Hepatocyte (in vitro differentiated cells): ENCODE measurements around the gene HMCN1. TPM values are rescaled to one million over a fixed set of nuclear protein-coding genes. Genes with fewer than 3 reads are reported as not detected.

Source experiments
- DNase-seq: peaks from one replicate; pipeline ENCODE4 v3.0.0-alpha.2; 2016; ENCODE audit warnings: low spot score
- H2AFZ ChIP-seq: fragments of 200-600 bp; sonication (generic); 2 replicates; pipeline ENCODE4 v1.6.0; 2016; ENCODE audit warnings: antibody characterized with exemption, mild to moderate bottlenecking
- H3K27ac ChIP-seq: fragments of 200-600 bp; sonication (generic); 2 replicates; pipeline ENCODE4 v1.5.1; 2016; ENCODE audit warnings: mild to moderate bottlenecking
- H3K27me3 ChIP-seq: fragments of 200-600 bp; sonication (generic); 2 replicates; pipeline ENCODE4 v1.6.1; 2016
- H3K36me3 ChIP-seq: fragments of 200-600 bp; sonication (generic); replicated peaks from 2 replicates; pipeline ENCODE4 v1.5.1; 2016; ENCODE audit warnings: low read depth; ENCODE audit not compliant: insufficient read depth
- H3K4me1 ChIP-seq: fragments of 200-600 bp; sonication (generic); 2 replicates; pipeline ENCODE4 v1.5.1; 2016; ENCODE audit warnings: mild to moderate bottlenecking, moderate library complexity; ENCODE audit not compliant: insufficient read depth
- H3K4me2 ChIP-seq: fragments of 200-600 bp; sonication (generic); 2 replicates; pipeline ENCODE4 v1.6.0; 2016
- H3K4me3 ChIP-seq: fragments of 200-600 bp; sonication (generic); 2 replicates; pipeline ENCODE4 v1.5.1; 2016; ENCODE audit warnings: mild to moderate bottlenecking
- H3K79me2 ChIP-seq: fragments of 200-600 bp; sonication (generic); 2 replicates; pipeline ENCODE4 v1.6.0; 2017; ENCODE audit warnings: mild to moderate bottlenecking
- H3K9me2 ChIP-seq: fragments of 200-600 bp; sonication (generic); replicated peaks from 2 replicates; pipeline ENCODE4 v1.6.0; 2017; ENCODE audit warnings: mild to moderate bottlenecking; ENCODE audit not compliant: insufficient read depth
- H3K9me3 ChIP-seq: fragments of 200-600 bp; sonication (generic); 2 replicates; pipeline ENCODE4 v1.5.1; 2016; ENCODE audit warnings: low read depth, mild to moderate bottlenecking
- H4K20me1 ChIP-seq: fragments of 200-600 bp; sonication (generic); 2 replicates; pipeline ENCODE4 v1.6.0; 2016; ENCODE audit warnings: mild to moderate bottlenecking; ENCODE audit not compliant: insufficient read depth, poor library complexity, severe bottlenecking
- EZH2 ChIP-seq: fragments of 200-600 bp; sonication (generic); IDR thresholded peaks from 2 replicates; pipeline ENCODE4 v1.6.1; 2016; ENCODE audit warnings: antibody characterized with exemption, mild to moderate bottlenecking, borderline replicate concordance
- EZH2phosphoT487 ChIP-seq: fragments of 200-600 bp; sonication (generic); IDR thresholded peaks from one replicate; pipeline ENCODE4 v1.6.1; 2018; ENCODE audit warnings: antibody characterized with exemption, mild to moderate bottlenecking, low read depth, moderate library complexity; ENCODE audit not compliant: unreplicated experiment, severe bottlenecking
- WGBS: methylation state at CpG from one replicate; pipeline ENCODE4 v1.1.6; 2016; ENCODE audit warnings: low lambda C conversion rate; ENCODE audit errors: missing lambda C conversion rate; 5-methylcytosine and 5-hydroxymethylcytosine counted together
- polyA plus RNA-seq: library from polyadenylated mRNA; unstranded; fragments of >200 nt; fragmentation: Nextera tagmentation; extraction: Ambion mirVana; gene quantifications from 2 replicates; pipeline ENCODE4 v1.2.1, GENCODE V29; 2016
- total RNA-seq: library from RNA; depleted of rRNA; stranded (reverse); fragments of >200 nt; gene quantifications from 2 replicates; pipeline ENCODE4 v1.2.3, GENCODE V29; 2014
- TF ChIP-seq, protein P1 (sequence below): fragments of 200-600 bp; sonication (generic); IDR thresholded peaks from 2 replicates; pipeline ENCODE4 v1.5.1; 2016; ENCODE audit warnings: antibody characterized with exemption, mild to moderate bottlenecking; ENCODE audit not compliant: poor library complexity

Gene HMCN1
- total and polyA plus RNA-seq, 2 experiments from 2014 or later: 2.3 to 13.4 TPM

DNA sequence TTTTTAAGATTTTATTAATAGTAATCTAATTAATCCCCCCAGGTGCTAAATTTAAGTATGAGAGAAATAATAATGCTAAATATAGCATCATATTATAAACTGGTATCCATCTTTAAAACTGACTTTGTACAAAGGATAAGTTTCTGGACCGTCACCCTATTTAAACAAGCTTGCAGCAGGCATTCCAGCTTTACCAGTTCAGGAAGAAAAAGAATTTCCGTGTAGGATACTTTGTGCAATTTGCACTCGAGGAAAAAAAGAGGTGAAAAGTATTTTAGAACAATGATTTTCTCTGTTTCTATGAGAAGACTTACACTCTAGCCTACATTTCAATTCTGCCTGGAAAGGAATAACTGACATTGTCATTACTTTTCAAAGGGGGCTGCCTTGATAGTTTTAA lies 27.6 kb downstream of the HMCN1 start:
- Histone ChIP-seq H2AFZ (no peak overlapping the region), H4K20me1 (no peaks in the 10 kb centered on the region), H3K27ac (no peak overlapping the region), H3K4me1 (no peaks in the 10 kb centered on the region), H3K9me2 (no peaks in the 10 kb centered on the region), H3K36me3 (no peaks in the 10 kb centered on the region), H3K4me3 (no peak overlapping the region), H3K9me3 (no peaks in the 10 kb centered on the region), H3K27me3 (no peaks in the 10 kb centered on the region), H3K79me2 (no peaks in the 10 kb centered on the region), H3K4me2 (no peak overlapping the region)
- TF ChIP-seq EZH2 (no peak), EZH2phosphoT487 (no peak)
- TF ChIP-seq, protein P1, sequence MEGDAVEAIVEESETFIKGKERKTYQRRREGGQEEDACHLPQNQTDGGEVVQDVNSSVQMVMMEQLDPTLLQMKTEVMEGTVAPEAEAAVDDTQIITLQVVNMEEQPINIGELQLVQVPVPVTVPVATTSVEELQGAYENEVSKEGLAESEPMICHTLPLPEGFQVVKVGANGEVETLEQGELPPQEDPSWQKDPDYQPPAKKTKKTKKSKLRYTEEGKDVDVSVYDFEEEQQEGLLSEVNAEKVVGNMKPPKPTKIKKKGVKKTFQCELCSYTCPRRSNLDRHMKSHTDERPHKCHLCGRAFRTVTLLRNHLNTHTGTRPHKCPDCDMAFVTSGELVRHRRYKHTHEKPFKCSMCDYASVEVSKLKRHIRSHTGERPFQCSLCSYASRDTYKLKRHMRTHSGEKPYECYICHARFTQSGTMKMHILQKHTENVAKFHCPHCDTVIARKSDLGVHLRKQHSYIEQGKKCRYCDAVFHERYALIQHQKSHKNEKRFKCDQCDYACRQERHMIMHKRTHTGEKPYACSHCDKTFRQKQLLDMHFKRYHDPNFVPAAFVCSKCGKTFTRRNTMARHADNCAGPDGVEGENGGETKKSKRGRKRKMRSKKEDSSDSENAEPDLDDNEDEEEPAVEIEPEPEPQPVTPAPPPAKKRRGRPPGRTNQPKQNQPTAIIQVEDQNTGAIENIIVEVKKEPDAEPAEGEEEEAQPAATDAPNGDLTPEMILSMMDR: no peak
- DNase-seq: no peak
- WGBS: 77% methylated on average over 3 of the region's 3 CpGs

GRCh38 chr1:185767508-185768120 lies 33.4 kb downstream of the HMCN1 start:
- Histone ChIP-seq H4K20me1 (no peaks in the 10 kb centered on the region), H3K4me1 (no peaks in the 10 kb centered on the region), H3K4me3 (no peak overlapping the region), H3K79me2 (no peaks in the 10 kb centered on the region), H3K9me3 (no peaks in the 10 kb centered on the region), H3K4me2 (no peak overlapping the region), H2AFZ (no peak overlapping the region), H3K27me3 (no peaks in the 10 kb centered on the region), H3K27ac (no peak overlapping the region), H3K9me2 (no peaks in the 10 kb centered on the region), H3K36me3 (no peaks in the 10 kb centered on the region)
- no peak for DNase-seq
- 76% methylated on average over 1 of the region's 1 CpG for WGBS
- TF ChIP-seq, protein P1: no peak
- TF ChIP-seq EZH2: no peak
- no peak for TF ChIP-seq EZH2phosphoT487

DNA sequence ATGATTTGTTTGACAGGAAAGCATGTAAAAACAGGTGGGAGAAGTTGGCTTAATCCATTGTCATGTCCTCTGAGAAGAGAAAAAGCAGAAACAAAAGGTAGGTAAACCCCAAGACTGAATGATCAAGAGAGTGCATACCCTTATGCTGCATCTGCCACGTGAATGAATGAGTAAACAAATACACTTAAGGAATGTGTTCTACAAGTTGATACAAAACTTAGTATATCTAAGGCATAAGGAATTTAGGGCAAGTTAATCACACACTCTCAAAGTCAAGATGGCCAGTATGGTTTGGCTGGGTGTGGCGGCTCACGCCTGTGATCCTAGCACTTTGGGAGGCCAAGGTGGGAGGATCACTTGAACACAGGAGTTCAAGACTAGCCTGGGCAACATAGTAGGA lies 34.2 kb downstream of the HMCN1 start:
- TF ChIP-seq, protein P1: no peak
- TF ChIP-seq EZH2phosphoT487 (no peak), EZH2 (no peak)
- no peaks in the 10 kb centered on the region for H3K79me2 ChIP-seq
- H3K36me3 ChIP-seq: no peaks in the 10 kb centered on the region
- no peaks in the 10 kb centered on the region for H3K9me3 ChIP-seq
- no peak for DNase-seq
- no peaks in the 10 kb centered on the region for H3K4me1 ChIP-seq
- no peaks in the 10 kb centered on the region for H3K27me3 ChIP-seq
- H3K4me3 ChIP-seq: no peak overlapping the region
- 94% methylated on average over 3 of the region's 3 CpGs for WGBS
- H3K9me2 ChIP-seq: no peaks in the 10 kb centered on the region
- no peak overlapping the region for H2AFZ ChIP-seq
- no peak overlapping the region for H3K27ac ChIP-seq
- no peak overlapping the region for H3K4me2 ChIP-seq
- H4K20me1 ChIP-seq: no peaks in the 10 kb centered on the region
